ENCODE measurements around the gene COL9A1. TPM values are rescaled to one million over a fixed set of nuclear protein-coding genes. Genes with fewer than 3 reads are reported as not detected.

COL9A1 gene
- 0.03 TPM in 2 replicates for polyA plus RNA-seq (2011; rRNA removed)
- polyA plus RNA-seq (2012; cell fraction: cytosol; rRNA removed), result not detected in 2 replicates
- polyA plus RNA-seq (2012; cell fraction: nucleus; rRNA removed), result not detected in 2 replicates
- not detected in 3 replicates for polyA plus RNA-seq (2017; fragmentation: RNase III; extraction: RNeasy Plus Mini Kit Qiagen cat#74134 plus additional on column Dnase treatment)
- not detected in 2 replicates for polyA minus RNA-seq (2011; rRNA and poly(A)+ RNA removed)

- POLR2A ChIA-PET, result no interaction called here
- no peaks in the 10 kb centered on the region for H3K4me1 ChIP-seq
- H3K9me3 ChIP-seq, result no peaks in the 10 kb centered on the region
- CTCF ChIA-PET, result interaction anchor here (2.3 kb wide), 1 partner anchor 66 kb away, joined by 8 read pairs; no protein-coding TSS in a partner anchor
- DNase-seq (ENCODE audit: low read depth in 1 of 2, low spot score in 1 of 2) (no peak), ATAC-seq (no peak), FAIRE-seq (no peak)
- no peak within 1 kb of the TSS for H3K4me2 ChIP-seq
- 30% methylated on average over 5 of the region's 5 CpGs for WGBS (ENCODE audit: missing lambda C conversion rate)
- H3K4me3 ChIP-seq, result no peak within 1 kb of the TSS
- TF ChIP-seq JUNB (IDR thresholded peaks at IDR 0.05), result no peak
- no peak for TF ChIP-seq NPAS2 (CRISPR knock-in tag; IDR thresholded peaks at IDR 0.05; ENCODE audit: borderline replicate concordance)
- TF ChIP-seq HOXB13 (CRISPR knock-in tag; IDR thresholded peaks at IDR 0.05; ENCODE audit: low read depth), result no peak
- no peak for TF ChIP-seq EHMT2 (IDR thresholded peaks at IDR 0.05; ENCODE audit: low read depth)
- no peak for TF ChIP-seq SREBF2 (IDR thresholded peaks at IDR 0.05)
- TF ChIP-seq HDAC2 (IDR thresholded peaks at IDR 0.05), result no peak
- no peak for TF ChIP-seq HOXB5 (CRISPR knock-in tag; IDR thresholded peaks at IDR 0.05)
- TF ChIP-seq BHLHE40 (IDR thresholded peaks at IDR 0.05; ENCODE audit: low read depth, low read length), result no peak
- TF ChIP-seq HOXA7 (CRISPR knock-in tag; IDR thresholded peaks at IDR 0.05), result no peak
- no peak for TF ChIP-seq FOXS1 (CRISPR knock-in tag; IDR thresholded peaks at IDR 0.05)
- TF ChIP-seq EP300 (IDR thresholded peaks at IDR 0.05), result no peak
- no peak for TF ChIP-seq ZC3H11A (IDR thresholded peaks at IDR 0.05)
- TF ChIP-seq TFCP2L1 (CRISPR knock-in tag; IDR thresholded peaks at IDR 0.05), result no peak
- TF ChIP-seq, protein P1, sequence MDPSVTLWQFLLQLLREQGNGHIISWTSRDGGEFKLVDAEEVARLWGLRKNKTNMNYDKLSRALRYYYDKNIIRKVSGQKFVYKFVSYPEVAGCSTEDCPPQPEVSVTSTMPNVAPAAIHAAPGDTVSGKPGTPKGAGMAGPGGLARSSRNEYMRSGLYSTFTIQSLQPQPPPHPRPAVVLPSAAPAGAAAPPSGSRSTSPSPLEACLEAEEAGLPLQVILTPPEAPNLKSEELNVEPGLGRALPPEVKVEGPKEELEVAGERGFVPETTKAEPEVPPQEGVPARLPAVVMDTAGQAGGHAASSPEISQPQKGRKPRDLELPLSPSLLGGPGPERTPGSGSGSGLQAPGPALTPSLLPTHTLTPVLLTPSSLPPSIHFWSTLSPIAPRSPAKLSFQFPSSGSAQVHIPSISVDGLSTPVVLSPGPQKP (IDR thresholded peaks at IDR 0.05; ENCODE audit: low read depth, low read length), result no peak
- TF ChIP-seq MAFK (IDR thresholded peaks at IDR 0.05; ENCODE audit: partially characterized antibody), result no peak
- no peak for TF ChIP-seq RAD21 (conservative IDR thresholded peaks at IDR 0.05 in 1 of 2, IDR thresholded peaks at IDR 0.05 in 1 of 2)
- no peak for TF ChIP-seq CHD4 (IDR thresholded peaks at IDR 0.05; ENCODE audit: borderline replicate concordance)
- no peak for TF ChIP-seq CEBPB (IDR thresholded peaks at IDR 0.05)
- no peak for TF ChIP-seq KDM5A (IDR thresholded peaks at IDR 0.05)
- TF ChIP-seq ZFP36 (IDR thresholded peaks at IDR 0.05; ENCODE audit: borderline replicate concordance, partially characterized antibody), result no peak
- no peak within 1 kb of the TSS for H3K27ac ChIP-seq
Measured at GRCh38 chr6:70303034-70303525, at the start of gene COL9A1. TSS of gene COL9A1 (minus strand) at chr6:70303084. CDS start at chr6:70302924, 160 bp downstream.

GRCh38 chr6:70351461-70351860 lies 48.6 kb upstream of the COL9A1 start:
- no peak for DNase-seq (ENCODE audit: low read depth in 1 of 2, low spot score in 1 of 2)
- TF ChIP-seq HOXA7 (CRISPR knock-in tag; IDR thresholded peaks at IDR 0.05), result no peak
- no peak for FAIRE-seq
- no peak overlapping the region for H3K4me3 ChIP-seq
- CTCF ChIA-PET, result interaction anchor here (1.4 kb wide), 1 partner anchor 16 kb away, joined by 3 read pairs; no protein-coding TSS in a partner anchor
- 46% methylated on average over 4 of the region's 4 CpGs for WGBS (ENCODE audit: missing lambda C conversion rate)
- H3K9me3 ChIP-seq, result no peaks in the 10 kb centered on the region
- no peak overlapping the region for H3K4me2 ChIP-seq
- POLR2A ChIA-PET, result no interaction called here
- H3K4me1 ChIP-seq, result no peaks in the 10 kb centered on the region
- no peak overlapping the region for H3K27ac ChIP-seq
- no peak for ATAC-seq

DNA sequence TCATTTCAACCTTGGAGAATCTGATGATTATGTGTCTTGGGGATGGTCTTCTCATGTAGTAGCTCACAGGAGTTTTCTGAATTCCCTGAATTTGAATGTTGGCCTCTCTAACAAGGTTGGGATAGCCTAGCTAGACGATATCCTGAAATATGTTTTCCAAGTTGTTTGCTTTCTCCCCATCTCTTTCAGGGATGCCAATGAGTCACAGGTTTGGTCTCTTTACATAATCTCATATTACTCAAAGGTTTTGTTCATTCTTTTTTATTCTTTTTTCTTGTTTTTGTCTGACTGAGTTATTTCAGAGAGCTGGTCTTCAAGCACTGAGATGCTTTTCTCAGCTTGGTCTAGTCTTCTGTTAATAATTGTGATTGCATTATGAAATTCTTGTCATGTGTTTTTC lies 42.7 kb upstream of the COL9A1 start:
- 4% methylated on average over 1 of the region's 1 CpG for WGBS (ENCODE audit: missing lambda C conversion rate)
- no peak overlapping the region for H3K27ac ChIP-seq
- FAIRE-seq (no peak), ATAC-seq (no peak), DNase-seq (ENCODE audit: low read depth in 1 of 2, low spot score in 1 of 2) (no peak)
- no peak overlapping the region for H3K4me3 ChIP-seq
- POLR2A ChIA-PET, result no interaction called here
- H3K4me1 ChIP-seq, result peaks cover 5% of the 10 kb centered on the region; the same call in 1 of the 3 replicates
- TF ChIP-seq HDAC2 (IDR thresholded peaks at IDR 0.05), result no peak
- TF ChIP-seq TFCP2L1 (CRISPR knock-in tag; IDR thresholded peaks at IDR 0.05), result no peak
- no peak for TF ChIP-seq EHMT2 (IDR thresholded peaks at IDR 0.05; ENCODE audit: low read depth)
- no peak overlapping the region for H3K4me2 ChIP-seq
- CTCF ChIA-PET, result interaction anchor here (0.6 to 1.6 kb wide), 3 partner anchors 9 to 36 kb away, joined by 3 to 9 read pairs (median 4); no protein-coding TSS in a partner anchor
- no peaks in the 10 kb centered on the region for H3K9me3 ChIP-seq
